Hematopoietic multipotent progenitor cell treated with erythropoietin and hydrocortisone succinate and interleukin-3 and kit ligand, for 6 days (in vitro differentiated cells): ENCODE results near the gene SKA1.
"Not testable (repeated sequence)": the region's sequence is repeated elsewhere in the genome, so short reads cannot be mapped to it uniquely, and the experiment has no call there.

Source experiments
- DNase-seq: peaks from one replicate; pipeline ENCODE4 v3.0.0-alpha.2; 2015

SKA1 gene

GRCh38 chr18:50396005-50396660 is 21.3 kb downstream of the SKA1 start:
- DNase-seq, result peak; percentile 59

- no peak for DNase-seq
Observed at GRCh38 chr18:50397023-50397422, 22.2 kb downstream of the SKA1 start.

GRCh38 chr18:50398099-50398498 is 23.3 kb downstream of the SKA1 start:
- DNase-seq, result no peak

GRCh38 chr18:50398947-50399346 is 24.1 kb downstream of the SKA1 start:
- DNase-seq, result no peak

- DNase-seq, result no peak
Observed at GRCh38 chr18:50399582-50399981, 24.7 kb downstream of the SKA1 start.

GRCh38 chr18:50400438-50400837 is 25.6 kb downstream of the SKA1 start:
- DNase-seq, result not testable (repeated sequence)

GRCh38 chr18:50401295-50401694 is 26.4 kb downstream of the SKA1 start:
- DNase-seq, result no peak

- peak; percentile 91 for DNase-seq
Observed at GRCh38 chr18:50401888-50402287, 27.0 kb downstream of the SKA1 start.

GRCh38 chr18:50404752-50405581 is 30.1 kb downstream of the SKA1 start:
- not testable (repeated sequence) for DNase-seq

GRCh38 chr18:50405582-50406271 is 30.9 kb downstream of the SKA1 start:
- DNase-seq, result no peak

- DNase-seq, result no peak
Observed at GRCh38 chr18:50409236-50409635, 34.4 kb downstream of the SKA1 start.

GRCh38 chr18:50410008-50410407 is 35.2 kb downstream of the SKA1 start:
- DNase-seq, result no peak

GRCh38 chr18:50410894-50411293 is 36.0 kb downstream of the SKA1 start:
- no peak for DNase-seq

- not testable (repeated sequence) for DNase-seq
Observed at GRCh38 chr18:50416832-50417231, 42.0 kb downstream of the SKA1 start.

- DNase-seq, result not testable (repeated sequence)
Observed at GRCh38 chr18:50417705-50418104, 42.9 kb downstream of the SKA1 start.

- no peak for DNase-seq
Observed at GRCh38 chr18:50418650-50419049, 43.8 kb downstream of the SKA1 start.

GRCh38 chr18:50422286-50422898 is 47.5 kb downstream of the SKA1 start:
- no peak for DNase-seq

GRCh38 chr18:50424877-50425690 is 50.2 kb downstream of the SKA1 start:
- DNase-seq, result peak; percentile 96

- peak; percentile 6 for DNase-seq
Observed at GRCh38 chr18:50427896-50428295, 53.0 kb downstream of the SKA1 start.

GRCh38 chr18:50428531-50429206 is 53.8 kb downstream of the SKA1 start:
- no peak for DNase-seq

GRCh38 chr18:50429207-50429948 is 54.5 kb downstream of the SKA1 start:
- DNase-seq, result peak; percentile 80
